HuH-7 (cell line): ENCODE measurements around the gene DISP1.

Experiments
- DNase-seq: peaks from one replicate; pipeline ENCODE4 v3.0.0; 2011; ENCODE audit warnings: low spot score

DISP1 gene

DNA sequence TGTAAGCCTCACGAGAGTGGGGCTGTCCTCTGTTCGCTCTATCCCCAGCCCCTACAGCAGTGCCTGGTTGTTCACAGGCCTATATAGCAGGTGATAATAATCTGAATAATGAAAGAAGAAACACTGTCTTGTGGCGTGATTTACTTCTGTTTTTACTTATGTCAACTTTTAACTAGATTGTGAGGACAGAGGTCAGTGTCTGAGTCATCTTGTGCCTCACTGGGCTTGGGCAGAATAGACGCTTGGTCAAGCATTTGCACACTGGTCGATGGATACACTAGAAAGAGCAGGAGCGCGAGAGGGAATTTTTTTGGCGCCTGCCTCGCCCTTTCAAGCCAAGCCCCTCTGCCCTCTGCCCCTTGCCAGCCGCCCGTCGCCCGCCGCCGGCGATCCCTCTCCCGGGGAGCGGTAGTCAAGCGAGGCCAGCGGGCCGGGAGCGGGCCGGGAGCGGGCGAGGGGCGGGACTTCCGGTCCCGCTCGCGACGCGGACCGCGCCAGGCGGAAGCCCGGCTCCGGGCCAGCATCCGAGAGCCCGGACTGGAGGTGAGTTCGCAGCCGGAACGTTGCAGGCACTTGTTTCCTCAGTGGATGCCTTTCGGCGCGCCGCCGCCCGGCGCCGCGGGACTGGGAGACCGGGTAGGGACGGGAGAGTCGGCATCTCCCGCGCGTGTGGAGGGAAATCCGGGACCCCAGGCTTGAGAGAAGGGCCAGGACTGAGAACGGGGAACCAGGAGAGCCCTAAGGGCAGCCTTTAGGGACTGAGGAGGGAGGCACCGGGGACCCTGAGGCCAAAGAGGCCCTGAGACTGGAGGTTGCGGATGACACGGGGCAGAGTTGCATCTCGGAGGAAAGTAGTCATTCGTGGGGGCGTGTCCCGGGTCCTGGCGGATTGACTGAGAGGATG lies at the start of gene DISP1:
Gene DISP1 (plus strand): TSS at position 504 of the 904 bp plus-strand sequence. CDS start 127,785 bp downstream, outside the sequence.
- DNase-seq = peak; percentile 86

DNA sequence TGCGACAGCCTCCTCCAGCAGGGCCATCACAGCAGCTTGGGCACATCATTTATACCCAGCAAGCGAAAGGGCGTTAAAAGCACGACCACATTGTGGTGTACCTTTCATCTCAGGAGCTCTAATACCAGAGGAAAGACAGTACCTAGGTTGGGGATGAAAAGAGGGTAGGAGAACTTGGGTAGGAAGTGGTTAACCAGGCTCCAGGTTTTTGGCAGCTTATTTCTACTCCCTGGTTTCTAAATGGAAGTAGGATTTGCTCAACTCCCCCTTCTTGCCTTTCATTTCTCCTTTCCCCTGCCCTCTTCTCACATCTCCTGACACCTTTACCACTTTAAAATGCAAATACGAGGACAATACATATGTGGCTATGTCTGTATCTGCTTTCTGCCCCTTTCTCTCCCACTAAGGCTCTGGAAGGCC lies 47.7 kb upstream of the DISP1 start:
- DNase-seq = no peak

GRCh38 chr1:222768592-222768991 lies 46.2 kb upstream of the DISP1 start:
- DNase-seq = no peak

DNA sequence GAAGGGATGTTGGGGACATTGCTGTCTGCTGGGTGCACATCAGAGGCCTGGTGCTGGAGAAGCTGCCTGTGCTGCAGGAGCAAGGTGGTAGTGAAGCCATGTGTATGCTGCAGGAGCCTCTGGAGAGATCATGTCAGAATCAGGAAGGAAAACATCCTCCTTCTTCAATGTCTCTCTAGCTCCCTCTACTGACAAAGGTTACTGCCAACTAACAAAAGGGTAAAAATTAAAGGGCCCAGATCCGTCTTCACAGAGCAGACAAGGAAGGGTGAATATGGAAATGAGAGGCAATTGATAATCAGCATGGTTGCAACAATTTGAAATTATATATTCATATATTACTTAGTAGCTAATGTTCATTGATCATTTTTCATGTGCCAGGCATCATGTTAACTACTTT lies 45.7 kb upstream of the DISP1 start:
- DNase-seq = no peak

GRCh38 chr1:222769971-222770620 lies 44.7 kb upstream of the DISP1 start:
- DNase-seq = no peak

DNA sequence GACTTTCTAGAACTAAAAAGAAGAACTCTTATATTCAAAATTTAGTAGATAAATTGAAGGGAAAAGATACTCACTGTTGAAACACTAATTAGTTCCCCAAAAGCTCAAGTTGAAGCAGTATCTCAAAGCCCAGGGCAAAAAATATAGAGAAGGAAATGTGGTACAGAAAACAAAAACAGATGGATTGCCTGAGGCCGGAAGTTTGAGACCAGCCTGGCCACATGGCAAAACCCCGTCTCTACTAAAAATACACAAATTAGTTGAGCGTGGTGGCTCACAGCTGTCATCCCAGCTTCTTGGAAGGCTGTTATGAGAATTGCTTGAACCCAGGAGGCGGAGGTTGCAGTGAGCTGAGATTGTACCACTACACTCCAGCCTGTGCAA lies 41.9 kb upstream of the DISP1 start:
- DNase-seq = no peak

DNA sequence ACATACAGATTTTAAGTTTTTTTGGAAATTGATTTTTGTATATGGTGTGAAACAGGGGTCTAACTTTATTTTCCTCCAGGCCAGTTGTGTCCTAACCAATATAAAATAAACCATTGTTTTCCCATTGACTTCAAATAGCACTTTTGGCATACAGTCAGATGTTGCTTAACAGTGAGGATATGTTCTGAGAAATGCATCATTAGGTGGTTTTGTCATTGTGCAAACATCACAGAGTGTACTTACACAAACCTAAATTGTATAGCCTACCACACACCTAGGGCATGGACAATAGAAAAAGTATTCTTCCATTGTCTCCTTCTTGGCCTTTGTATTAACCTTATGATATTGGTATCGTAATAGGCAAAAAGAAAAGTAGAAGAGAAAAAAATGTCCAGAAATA lies 37.4 kb upstream of the DISP1 start:
- DNase-seq = no peak

GRCh38 chr1:222777977-222778376 lies 36.9 kb upstream of the DISP1 start:
- no peak for DNase-seq

- DNase-seq = no peak
Observed at GRCh38 chr1:222781251-222781650, 33.6 kb upstream of the DISP1 start.

- no peak for DNase-seq
Observed at GRCh38 chr1:222783051-222783450, 31.8 kb upstream of the DISP1 start.

- DNase-seq = no peak
Observed at GRCh38 chr1:222784371-222784770, 30.5 kb upstream of the DISP1 start.

DNA sequence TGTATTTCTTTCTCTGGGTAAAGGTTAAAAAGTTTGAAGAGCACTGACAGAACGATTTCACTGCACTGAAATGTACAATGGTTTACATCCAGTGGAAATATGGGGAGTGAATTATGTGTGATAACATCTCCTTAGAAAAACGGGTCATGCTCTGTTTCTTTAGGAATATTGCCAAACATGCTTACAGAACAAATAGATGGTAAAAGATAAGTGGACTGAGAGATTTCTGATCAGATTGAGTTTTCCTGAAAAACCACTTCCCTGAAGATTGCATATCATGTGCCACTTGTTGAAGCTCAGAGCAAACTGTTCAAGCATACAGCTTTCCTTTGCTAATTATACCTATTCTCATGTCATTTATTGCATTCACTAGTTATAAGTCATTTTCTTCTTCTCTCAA lies 29.9 kb upstream of the DISP1 start:
- no peak for DNase-seq

- DNase-seq = no peak
Observed at GRCh38 chr1:222785529-222785928, 29.3 kb upstream of the DISP1 start.

DNA sequence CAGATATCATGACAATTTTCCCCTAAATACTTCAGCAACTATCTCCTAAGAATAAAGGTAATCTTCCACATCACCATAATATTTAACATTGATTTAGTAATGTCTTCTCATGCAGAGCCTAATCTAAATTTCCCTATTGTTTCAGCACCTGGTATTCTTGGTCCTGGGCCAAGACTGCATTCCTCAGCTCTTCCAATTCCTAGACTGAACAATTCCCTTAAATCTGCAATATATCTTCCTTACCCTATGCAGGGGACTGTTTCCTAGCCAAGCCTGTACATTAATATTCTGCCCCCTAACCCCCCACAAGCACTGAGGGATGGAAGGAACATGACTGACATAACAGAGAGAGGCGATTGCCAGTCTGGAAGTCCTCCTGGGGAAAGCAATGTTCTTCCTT lies 28.7 kb upstream of the DISP1 start:
- no peak for DNase-seq

DNA sequence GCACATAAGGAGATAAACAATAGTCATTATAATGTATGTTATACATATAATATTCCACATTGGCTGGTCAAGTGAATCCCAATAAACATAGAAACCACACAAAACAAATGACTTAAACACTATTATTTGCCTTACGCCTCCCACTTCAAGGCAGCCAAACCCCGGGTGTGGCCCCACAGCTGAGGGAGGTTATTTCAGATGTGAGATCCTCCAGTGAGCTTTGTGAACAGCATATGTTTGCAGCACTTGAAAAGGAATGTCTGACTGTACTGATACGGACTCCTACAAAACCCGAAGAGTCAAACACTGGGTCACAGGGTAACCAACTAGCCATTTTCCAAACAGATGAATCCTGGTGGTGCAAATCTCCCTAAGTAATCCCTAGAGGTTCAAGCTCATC lies 27.1 kb upstream of the DISP1 start:
- no peak for DNase-seq

DNA sequence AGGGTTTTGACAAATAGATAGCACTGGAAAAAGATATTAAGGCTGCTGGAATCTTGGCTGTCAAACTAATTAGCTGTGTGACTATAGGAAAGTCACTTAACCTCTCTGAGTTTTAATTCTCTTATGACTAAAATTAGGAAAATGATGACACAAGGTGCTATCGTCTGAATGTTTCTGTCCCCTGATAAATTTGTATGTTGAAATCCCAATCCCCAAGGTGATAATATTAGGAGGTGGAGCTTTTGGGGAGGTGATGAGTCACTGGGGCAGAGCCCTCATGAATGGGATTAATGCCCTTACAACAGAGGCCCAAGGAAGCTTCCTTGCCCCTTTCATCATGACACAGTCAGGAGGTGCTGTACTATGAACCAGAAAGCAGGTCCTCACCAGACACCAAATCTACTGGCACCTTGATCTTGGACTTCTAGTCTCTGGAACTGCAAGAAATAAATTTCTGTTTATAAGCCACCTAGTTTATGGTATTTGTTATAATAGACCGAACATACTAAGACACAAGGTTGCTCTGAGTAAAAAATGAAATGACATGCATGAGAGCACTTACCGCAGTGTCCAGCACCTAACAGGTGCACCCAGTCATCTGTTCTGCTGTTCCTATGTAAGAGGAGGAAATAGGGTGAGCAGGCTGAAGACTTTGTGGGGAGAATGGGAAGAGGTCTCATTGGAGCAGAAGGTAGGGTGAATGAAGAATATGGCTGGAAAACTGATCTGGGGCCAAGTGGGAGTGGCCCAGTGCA lies 26.3 kb upstream of the DISP1 start:
- no peak for DNase-seq

DNA sequence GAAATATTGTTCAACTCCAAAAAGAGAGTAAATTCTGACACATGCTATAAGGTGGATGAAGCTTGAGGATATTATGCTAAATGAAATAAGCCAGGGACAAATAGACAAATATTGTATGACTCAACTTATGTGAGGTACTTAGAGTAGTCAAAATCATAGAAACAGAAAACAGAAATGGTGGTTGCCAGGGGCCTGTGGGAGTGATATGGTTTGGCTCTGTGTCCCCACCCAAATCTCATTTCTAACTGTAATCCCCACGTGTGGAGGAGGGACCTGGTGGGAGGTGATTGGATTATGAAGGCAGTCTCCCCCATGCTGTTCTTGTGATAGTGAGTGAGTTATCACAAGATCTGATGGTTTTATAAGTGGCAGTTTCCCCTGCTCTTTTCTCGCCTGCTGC lies 24.7 kb upstream of the DISP1 start:
- no peak for DNase-seq

GRCh38 chr1:222790520-222790919 lies 24.3 kb upstream of the DISP1 start:
- no peak for DNase-seq

- no peak for DNase-seq
Observed at GRCh38 chr1:222791006-222791710, 23.7 kb upstream of the DISP1 start.

- peak; percentile 40 for DNase-seq
Observed at GRCh38 chr1:222792744-222793143, 22.1 kb upstream of the DISP1 start.

GRCh38 chr1:222794656-222795474 lies 20.0 kb upstream of the DISP1 start:
- DNase-seq = no peak
